A673 (cell line): ENCODE results near the gene ZNF8. TPM values are rescaled to one million over a fixed set of nuclear protein-coding genes. Genes with fewer than 3 reads are reported as not detected.
"Not testable (repeated sequence)": the region's sequence is repeated elsewhere in the genome, so short reads cannot be mapped to it uniquely, and the experiment has no call there.

Source experiments
- BruUV-seq: library from RNA; stranded (reverse); fragments of 400-500 nt; replicated peaks from 2 replicates; lab custom pipeline; 2021; lab: Mats Ljungman, UMichigan
- CTCF ChIA-PET: fragments of 300-600 bp; sonication (Branson Sonifier 250); formaldehyde crosslinking; loops from one replicate; lab custom pipeline; 2022; ENCODE audit warnings: antibody characterized with exemption; lab: Charles Lee
- POLR2A ChIA-PET: fragments of 300-600 bp; sonication (Branson Sonifier 250); formaldehyde crosslinking; loops from one replicate; lab custom pipeline; 2022; ENCODE audit warnings: antibody characterized with exemption; ENCODE audit not compliant: low non-redundant PET; lab: Charles Lee
- DNase-seq: peaks from one replicate; pipeline ENCODE4 v3.0.0-alpha.2; 2015; ENCODE audit warnings: low spot score
- H3K27ac ChIP-seq: fragments of 200-600 bp; sonication (generic); 2 replicates; pipeline ENCODE4 v1.5.1; 2016; ENCODE audit warnings: mixed run types, low read depth, mild to moderate bottlenecking, mixed read lengths, antibody characterized with exemption, low read length; ENCODE audit not compliant: poor library complexity, severe bottlenecking
- H3K27me3 ChIP-seq: fragments of 200-600 bp; sonication (generic); replicated peaks from 2 replicates; pipeline ENCODE4 v1.6.1; 2017; ENCODE audit warnings: mixed run types, low read depth, mild to moderate bottlenecking, mixed read lengths, antibody characterized with exemption, low read length; ENCODE audit not compliant: insufficient read depth, poor library complexity
- H3K36me3 ChIP-seq: fragments of 200-600 bp; sonication (generic); 2 replicates; pipeline ENCODE4 v1.6.1; 2016; ENCODE audit warnings: mixed run types, mild to moderate bottlenecking, mixed read lengths, antibody characterized with exemption, low read length; ENCODE audit not compliant: insufficient read depth, poor library complexity, severe bottlenecking
- H3K4me1 ChIP-seq: fragments of 200-600 bp; sonication (generic); 2 replicates; pipeline ENCODE4 v1.6.1; 2017; ENCODE audit warnings: mixed run types, mild to moderate bottlenecking, mixed read lengths, antibody characterized with exemption, low read length; ENCODE audit not compliant: insufficient read depth, poor library complexity, severe bottlenecking
- H3K4me3 ChIP-seq: fragments of 200-600 bp; sonication (generic); 2 replicates; pipeline ENCODE4 v1.5.1; 2016; ENCODE audit warnings: low read depth, mixed run types, mild to moderate bottlenecking, mixed read lengths, low read length; ENCODE audit not compliant: poor library complexity, severe bottlenecking
- H3K9me3 ChIP-seq: fragments of 200-600 bp; sonication (generic); 2 replicates; pipeline ENCODE4 v1.6.1; 2016; ENCODE audit warnings: mixed run types, low read depth, mild to moderate bottlenecking, mixed read lengths, antibody characterized with exemption, low read length; ENCODE audit not compliant: poor library complexity, severe bottlenecking
- CTCF ChIP-seq: fragments of 300-800, 200-600 bp; sonication (generic); conservative IDR thresholded peaks from 2 replicates; pipeline ENCODE4 v1.5.1; 2017; ENCODE audit warnings: low read depth, mild to moderate bottlenecking, antibody characterized with exemption, low read length, moderate library complexity, mixed read lengths
- EZH2 ChIP-seq: fragments of 200-600 bp; sonication (generic); IDR thresholded peaks from 2 replicates; pipeline ENCODE4 v1.6.1; 2017; ENCODE audit warnings: borderline replicate concordance, low read depth, mild to moderate bottlenecking, mixed read lengths, antibody characterized with exemption, low read length; ENCODE audit not compliant: poor library complexity, severe bottlenecking
- intact Hi-C: fragments of 100-400 bp; cut with micrococcal nuclease; formaldehyde crosslinking; loops from one replicate; pipeline ENCODE4 v1.10.0; 2022; ENCODE audit not compliant: unreplicated experiment
- total RNA-seq: library from RNA; stranded (reverse); gene quantifications from 2 replicates; pipeline ENCODE4 v1.2.3, GENCODE V29; 2021

Gene ZNF8
- total RNA-seq, 1 experiment from 2014 or later: 11.9 TPM

- TF ChIP-seq CTCF: peak; percentile 28; the same call in 1 of the 2 replicates
- H3K4me1 ChIP-seq, H3K9me3 ChIP-seq, intact Hi-C loops, H3K27me3 ChIP-seq, POLR2A ChIA-PET, CTCF ChIA-PET, BruUV-seq, H3K27ac ChIP-seq, H3K4me3 ChIP-seq: not testable (repeated sequence)
- peak; percentile 34 for DNase-seq
- H3K36me3 ChIP-seq: peaks cover 62% of the 10 kb centered on the region
These were observed 31.9 kb downstream of the ZNF8 start for GRCh38 chr19:58310685-58311084.

GRCh38 chr19:58311345-58311865, 32.6 kb downstream of the ZNF8 start:
- Histone ChIP-seq H3K4me3 (no peak overlapping the region), H3K27ac (no peak overlapping the region), H3K4me1 (peaks cover 8% of the 10 kb centered on the region), H3K27me3 (no peaks in the 10 kb centered on the region), H3K36me3 (peaks cover 62% of the 10 kb centered on the region), H3K9me3 (no peaks in the 10 kb centered on the region)
- intact Hi-C loops: no loop called here
- POLR2A ChIA-PET: no interaction called here
- CTCF ChIA-PET: interaction anchor here (0.6 kb wide), 1 partner anchor 167 kb away, joined by 3 read pairs; no protein-coding TSS in a partner anchor
- DNase-seq: no peak
- no peak for TF ChIP-seq CTCF
- no peak for TF ChIP-seq EZH2
- no TSS peak for BruUV-seq

- Histone ChIP-seq H3K4me1 (no peaks in the 10 kb centered on the region), H3K27ac (no peak overlapping the region), H3K9me3 (no peaks in the 10 kb centered on the region), H3K36me3 (peaks cover 36% of the 10 kb centered on the region), H3K4me3 (no peak overlapping the region), H3K27me3 (no peaks in the 10 kb centered on the region)
- POLR2A ChIA-PET: no interaction called here
- CTCF ChIA-PET: no interaction called here
- no TSS peak for BruUV-seq
- DNase-seq: no peak
- intact Hi-C loops: no loop called here
- TF ChIP-seq EZH2: no peak
- TF ChIP-seq CTCF: no peak
These were observed 36.8 kb downstream of the ZNF8 start for GRCh38 chr19:58315580-58315979.
